DOHH2 (cell line): ENCODE measurements around the gene NDUFS7.

ENCODE experiments used
- EZH2phosphoT487 ChIP-seq: fragments of 200-600 bp; sonication (generic); IDR thresholded peaks from 2 replicates; pipeline ENCODE4 v1.6.1; 2017; ENCODE audit warnings: borderline replicate concordance, mild to moderate bottlenecking, antibody characterized with exemption, low read length, moderate library complexity, mixed read lengths
- TF ChIP-seq, protein P1 (sequence below): fragments of 200-600 bp; sonication (generic); IDR thresholded peaks from one replicate; pipeline ENCODE4 v1.5.1; 2014; ENCODE audit warnings: antibody characterized with exemption, mild to moderate bottlenecking, low read depth, low read length; ENCODE audit not compliant: poor library complexity, severe bottlenecking

DNA sequence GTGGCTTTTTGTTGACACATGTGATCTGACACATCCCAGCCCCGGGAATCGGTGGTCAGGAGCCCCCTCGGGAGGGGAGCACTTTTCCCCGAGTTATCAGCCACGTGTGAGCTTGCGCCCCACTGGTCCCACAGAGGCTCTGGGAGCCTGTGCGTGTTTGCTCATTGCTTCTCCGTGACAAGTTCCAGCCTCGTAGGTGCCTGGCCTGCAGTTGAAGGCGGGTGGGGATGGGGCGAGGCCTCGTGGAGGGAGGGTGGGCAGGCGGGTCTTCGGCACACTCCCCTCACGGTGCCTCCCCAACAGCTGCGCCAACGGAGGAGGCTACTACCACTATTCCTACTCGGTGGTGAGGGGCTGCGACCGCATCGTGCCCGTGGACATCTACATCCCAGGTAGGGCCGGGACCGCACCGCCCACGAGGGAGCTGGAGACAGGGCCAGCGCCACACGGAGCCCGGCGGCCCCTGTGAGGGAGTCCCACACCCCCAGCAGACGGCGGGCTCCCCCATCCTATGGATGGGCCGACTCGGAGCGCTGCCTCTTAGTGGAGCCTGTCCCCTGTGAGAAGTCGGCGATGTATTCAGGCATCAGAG is 9.3 kb downstream of the NDUFS7 start:
- no peak for TF ChIP-seq EZH2phosphoT487
- TF ChIP-seq, protein P1, sequence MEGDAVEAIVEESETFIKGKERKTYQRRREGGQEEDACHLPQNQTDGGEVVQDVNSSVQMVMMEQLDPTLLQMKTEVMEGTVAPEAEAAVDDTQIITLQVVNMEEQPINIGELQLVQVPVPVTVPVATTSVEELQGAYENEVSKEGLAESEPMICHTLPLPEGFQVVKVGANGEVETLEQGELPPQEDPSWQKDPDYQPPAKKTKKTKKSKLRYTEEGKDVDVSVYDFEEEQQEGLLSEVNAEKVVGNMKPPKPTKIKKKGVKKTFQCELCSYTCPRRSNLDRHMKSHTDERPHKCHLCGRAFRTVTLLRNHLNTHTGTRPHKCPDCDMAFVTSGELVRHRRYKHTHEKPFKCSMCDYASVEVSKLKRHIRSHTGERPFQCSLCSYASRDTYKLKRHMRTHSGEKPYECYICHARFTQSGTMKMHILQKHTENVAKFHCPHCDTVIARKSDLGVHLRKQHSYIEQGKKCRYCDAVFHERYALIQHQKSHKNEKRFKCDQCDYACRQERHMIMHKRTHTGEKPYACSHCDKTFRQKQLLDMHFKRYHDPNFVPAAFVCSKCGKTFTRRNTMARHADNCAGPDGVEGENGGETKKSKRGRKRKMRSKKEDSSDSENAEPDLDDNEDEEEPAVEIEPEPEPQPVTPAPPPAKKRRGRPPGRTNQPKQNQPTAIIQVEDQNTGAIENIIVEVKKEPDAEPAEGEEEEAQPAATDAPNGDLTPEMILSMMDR, result no peak
